Keratinocyte (primary cell): ENCODE measurements around the gene AKTIP. TPM values are rescaled to one million over a fixed set of nuclear protein-coding genes. Genes with fewer than 3 reads are reported as not detected.

Experiments
- DNase-seq: peaks from one replicate; pipeline ENCODE4 v3.0.0-alpha.2; 2011; ENCODE audit warnings: low read depth, missing footprints, low spot score
- FAIRE-seq: peaks from 2 replicates; lab custom pipeline; 2011; peaks lifted over from hg19 to GRCh38; lab: Jason Lieb, UNC
- H2AFZ ChIP-seq: 2 replicates; pipeline ENCODE4 v1.6.0; 2012; ENCODE audit warnings: low read length, control low read depth, inconsistent platforms; ENCODE audit not compliant: control insufficient read depth
- H3K27ac ChIP-seq: 2 replicates; pipeline ENCODE4 v1.5.1; 2011; ENCODE audit warnings: low read length; ENCODE audit not compliant: control insufficient read depth, insufficient read depth
- H3K27me3 ChIP-seq: 3 replicates; pipeline ENCODE4 v1.6.0; 2011; ENCODE audit warnings: low read length; ENCODE audit not compliant: control insufficient read depth, insufficient read depth; ENCODE audit errors: extremely low read depth
- H3K36me3 ChIP-seq, 2 experiments: 2 replicates in 1 of 2; 3 replicates in 1 of 2; pipeline ENCODE4 v1.5.1; 2011; ENCODE audit warnings: low read length in 2 of 2, mild to moderate bottlenecking in 1 of 2; ENCODE audit not compliant: control insufficient read depth in 2 of 2, insufficient read depth in 2 of 2; ENCODE audit errors: extremely low read depth in 1 of 2
- H3K4me1 ChIP-seq: 3 replicates; pipeline ENCODE4 v1.5.1; 2011; ENCODE audit warnings: low read length; ENCODE audit not compliant: control insufficient read depth, insufficient read depth; ENCODE audit errors: extremely low read depth
- H3K4me2 ChIP-seq: 3 replicates; pipeline ENCODE4 v1.6.0; 2011; ENCODE audit warnings: low read depth, low read length; ENCODE audit not compliant: control insufficient read depth, insufficient read depth; ENCODE audit errors: extremely low read depth
- H3K4me3 ChIP-seq, 3 experiments: fragments of 200-600 bp in 1 of 3; sonication (generic) in 1 of 3; 2 replicates in 2 of 3; 3 replicates in 1 of 3; pipeline ENCODE4 v1.5.1; 2011 to 2016; ENCODE audit warnings: low read length in 3 of 3, mild to moderate bottlenecking in 3 of 3, control low read depth in 2 of 3, inconsistent platforms in 1 of 3, low read depth in 1 of 3, mixed read lengths in 1 of 3, mixed run types in 1 of 3, moderate library complexity in 1 of 3; ENCODE audit not compliant: control insufficient read depth in 2 of 3, insufficient read depth in 2 of 3; ENCODE audit errors: extremely low read depth in 1 of 3
- H3K79me2 ChIP-seq: 2 replicates; pipeline ENCODE4 v1.6.0; 2012; ENCODE audit warnings: low read length; ENCODE audit not compliant: control insufficient read depth, insufficient read depth
- H3K9ac ChIP-seq: 3 replicates; pipeline ENCODE4 v1.6.0; 2011; ENCODE audit warnings: low read length; ENCODE audit not compliant: control insufficient read depth, insufficient read depth; ENCODE audit errors: extremely low read depth
- H3K9me1 ChIP-seq: 3 replicates; pipeline ENCODE4 v1.6.0; 2011; ENCODE audit warnings: low read length; ENCODE audit not compliant: control insufficient read depth, insufficient read depth; ENCODE audit errors: extremely low read depth
- H3K9me3 ChIP-seq: 2 replicates; pipeline ENCODE4 v1.5.1; 2012; ENCODE audit warnings: low read depth, low read length; ENCODE audit not compliant: control insufficient read depth
- H4K20me1 ChIP-seq: 3 replicates; pipeline ENCODE4 v1.6.0; 2011; ENCODE audit warnings: low read length; ENCODE audit not compliant: control insufficient read depth, insufficient read depth; ENCODE audit errors: extremely low read depth
- EZH2 ChIP-seq: IDR thresholded peaks from one replicate; pipeline ENCODE4 v1.6.1; 2012; ENCODE audit warnings: inconsistent platforms, mild to moderate bottlenecking, low read length, moderate library complexity
- dilution Hi-C: fragments of 300-500 bp; cut with MboI; formaldehyde crosslinking; loops from one replicate; pipeline ENCODE4 v1.7.0; 2020; ENCODE audit warnings: low sequenced_read_pairs; ENCODE audit not compliant: extremely low pct_ligation_motif_present
- polyA plus RNA-seq, 5 experiments: library from polyadenylated mRNA; depleted of rRNA in 3 of 5; stranded (reverse) in 3 of 5; stranded (forward) in 1 of 5; unstranded in 1 of 5; fragments of >200 nt; gene quantifications; 1 replicate in 1 of 5; 2 replicates in 3 of 5; 3 replicates in 1 of 5; pipeline versions ENCODE4 v1.2.1 to v1.2.3, GENCODE V29; 2011 to 2012; ENCODE audit warnings: missing spikeins in 2 of 5, low read depth in 1 of 5, low replicate concordance in 1 of 5
- TF ChIP-seq, protein P1 (sequence below), 3 experiments: IDR thresholded peaks in 1 of 3; conservative IDR thresholded peaks in 1 of 3; optimal IDR thresholded peaks in 1 of 3; 2 replicates in 2 of 3; 3 replicates in 1 of 3; pipeline versions ENCODE3 to v1.5.1; 2011; ENCODE audit warnings: low read length in 3 of 3, mild to moderate bottlenecking in 3 of 3, moderate library complexity in 2 of 3, control low read depth in 1 of 3, inconsistent platforms in 1 of 3; ENCODE audit not compliant: insufficient read depth in 2 of 3; ENCODE audit errors: extremely low read depth in 1 of 3

AKTIP gene
- polyA plus RNA-seq, 1 donor (not counting 4 experiments of a cell fraction or from before 2014, with no cell fraction given), result 23.6 TPM

DNA sequence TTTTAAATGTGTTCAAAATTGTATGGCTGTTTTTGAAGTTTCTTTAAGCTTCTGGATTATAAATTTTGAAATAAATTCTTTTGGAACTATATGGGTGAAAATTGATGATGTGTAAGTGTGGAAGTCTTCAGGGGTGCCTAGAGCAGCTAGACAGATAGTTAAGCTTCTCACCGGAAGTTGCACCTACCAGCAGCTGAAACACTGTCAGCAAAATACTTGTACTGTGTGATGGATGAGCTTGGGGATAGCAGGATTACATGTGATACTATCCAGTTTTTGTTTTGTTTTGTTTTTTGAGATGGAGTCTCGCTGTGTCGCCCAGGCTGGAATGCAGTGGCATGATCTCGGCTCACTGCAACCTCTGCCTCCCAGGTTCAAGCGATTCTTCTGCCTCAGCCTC lies 49.1 kb downstream of the AKTIP start:
- DNase-seq (no peak), FAIRE-seq (no peak)
- Histone ChIP-seq H3K9me3 (no peaks in the 10 kb centered on the region), H3K4me3 (no peak overlapping the region), H3K36me3 (peaks cover 4 to 11% of the 10 kb centered on the region in 2 experiments), H3K9ac (no peak overlapping the region), H3K27ac (no peak overlapping the region), H4K20me1 (no peaks in the 10 kb centered on the region), H3K27me3 (no peaks in the 10 kb centered on the region), H2AFZ (no peak overlapping the region), H3K9me1 (no peaks in the 10 kb centered on the region), H3K4me1 (no peaks in the 10 kb centered on the region), H3K4me2 (no peak overlapping the region), H3K79me2 (no peaks in the 10 kb centered on the region)
- dilution Hi-C loops, result no loop called here
- TF ChIP-seq, protein P1, sequence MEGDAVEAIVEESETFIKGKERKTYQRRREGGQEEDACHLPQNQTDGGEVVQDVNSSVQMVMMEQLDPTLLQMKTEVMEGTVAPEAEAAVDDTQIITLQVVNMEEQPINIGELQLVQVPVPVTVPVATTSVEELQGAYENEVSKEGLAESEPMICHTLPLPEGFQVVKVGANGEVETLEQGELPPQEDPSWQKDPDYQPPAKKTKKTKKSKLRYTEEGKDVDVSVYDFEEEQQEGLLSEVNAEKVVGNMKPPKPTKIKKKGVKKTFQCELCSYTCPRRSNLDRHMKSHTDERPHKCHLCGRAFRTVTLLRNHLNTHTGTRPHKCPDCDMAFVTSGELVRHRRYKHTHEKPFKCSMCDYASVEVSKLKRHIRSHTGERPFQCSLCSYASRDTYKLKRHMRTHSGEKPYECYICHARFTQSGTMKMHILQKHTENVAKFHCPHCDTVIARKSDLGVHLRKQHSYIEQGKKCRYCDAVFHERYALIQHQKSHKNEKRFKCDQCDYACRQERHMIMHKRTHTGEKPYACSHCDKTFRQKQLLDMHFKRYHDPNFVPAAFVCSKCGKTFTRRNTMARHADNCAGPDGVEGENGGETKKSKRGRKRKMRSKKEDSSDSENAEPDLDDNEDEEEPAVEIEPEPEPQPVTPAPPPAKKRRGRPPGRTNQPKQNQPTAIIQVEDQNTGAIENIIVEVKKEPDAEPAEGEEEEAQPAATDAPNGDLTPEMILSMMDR (optimal IDR thresholded peaks at IDR 0.05 in 1 of 3, IDR thresholded peaks at IDR 0.05 in 1 of 3, conservative IDR thresholded peaks at IDR 0.05 in 1 of 3; ENCODE audit: extremely low read depth in 1 of 3, insufficient read depth in 2 of 3, low read length in 3 of 3), result no peak
- no peak for TF ChIP-seq EZH2

DNA sequence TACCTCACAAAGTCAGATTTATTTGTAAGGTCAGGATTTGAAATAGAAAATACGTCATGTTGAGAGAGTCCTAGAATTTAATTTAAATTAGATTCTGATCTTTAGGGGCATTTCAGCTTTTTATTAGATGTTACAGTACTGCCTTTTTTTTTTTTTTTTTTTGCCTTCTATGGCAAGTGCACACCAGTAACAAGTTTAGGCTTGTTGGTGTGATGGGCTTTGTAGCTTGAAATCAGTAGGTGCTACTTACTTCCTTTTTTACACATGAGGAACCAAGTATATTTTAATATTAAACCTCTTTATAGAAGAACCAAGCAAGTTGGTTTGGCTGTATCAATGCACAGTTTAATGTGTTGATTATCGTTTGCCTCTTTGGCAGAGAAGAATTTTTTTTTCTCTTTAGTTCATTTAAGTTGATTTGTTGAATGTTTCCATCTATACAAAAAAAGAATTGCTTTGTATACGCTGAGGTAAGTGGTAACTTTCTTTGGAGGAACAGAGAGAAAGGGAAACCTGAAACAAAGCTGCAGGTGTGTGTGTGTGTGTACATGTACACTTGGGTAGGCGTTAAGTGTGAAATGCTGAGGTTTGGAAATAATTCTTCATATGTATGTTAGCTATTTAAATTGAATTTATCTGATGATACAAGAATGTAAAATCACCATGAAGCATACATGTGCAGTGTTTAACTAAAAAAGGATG lies 53.0 kb downstream of the AKTIP start:
- Histone ChIP-seq H3K27me3 (no peaks in the 10 kb centered on the region), H3K27ac (no peak overlapping the region), H3K4me1 (no peaks in the 10 kb centered on the region), H3K9ac (no peak overlapping the region), H3K36me3 (peaks cover 4 to 6% of the 10 kb centered on the region in 2 experiments), H2AFZ (no peak overlapping the region), H3K79me2 (no peaks in the 10 kb centered on the region), H3K4me2 (no peak overlapping the region), H3K9me1 (no peaks in the 10 kb centered on the region), H4K20me1 (no peaks in the 10 kb centered on the region), H3K9me3 (no peaks in the 10 kb centered on the region), H3K4me3 (no peak overlapping the region)
- DNase-seq (no peak), FAIRE-seq (no peak)
- dilution Hi-C loops, result no loop called here
- TF ChIP-seq, protein P1 (optimal IDR thresholded peaks at IDR 0.05 in 1 of 3, IDR thresholded peaks at IDR 0.05 in 1 of 3, conservative IDR thresholded peaks at IDR 0.05 in 1 of 3; ENCODE audit: extremely low read depth in 1 of 3, insufficient read depth in 2 of 3, low read length in 3 of 3), result no peak
- TF ChIP-seq EZH2, result no peak
